ENCODE measurements around the gene HBA1. TPM values are rescaled to one million over a fixed set of nuclear protein-coding genes. Genes with fewer than 3 reads are reported as not detected.

HBA1 gene
- total RNA-seq, 2 experiments from 2014 or later = not detected

DNA sequence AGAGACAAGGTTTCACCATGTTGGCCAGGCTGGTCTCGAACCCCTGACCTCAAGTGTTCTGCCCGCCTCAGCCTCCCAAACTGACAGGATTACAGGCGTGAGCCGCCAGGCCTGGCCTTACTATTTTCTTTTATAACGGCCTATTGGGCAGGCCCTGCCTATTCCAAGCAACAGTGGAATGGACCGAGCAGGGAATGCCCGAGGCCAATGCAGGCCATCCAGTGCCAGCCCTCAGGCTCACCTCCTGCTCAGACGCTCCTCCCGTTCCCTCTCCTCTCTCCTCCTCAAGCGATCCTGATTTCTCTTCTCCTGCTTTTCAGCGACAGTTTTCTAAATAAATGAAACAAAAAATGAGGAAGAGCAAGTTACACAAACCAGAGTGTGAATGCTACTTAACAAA, 16.2 kb downstream of the HBA1 start:
- no peak for DNase-seq (ENCODE audit: low spot score)
- H3K36me3 ChIP-seq (ENCODE audit: insufficient read depth, low read length) = peaks cover 100% of the 10 kb centered on the region
- no peaks in the 10 kb centered on the region for H4K20me1 ChIP-seq (ENCODE audit: insufficient read depth, low read length)
- intact Hi-C loops (cut with micrococcal nuclease; ENCODE audit: unreplicated experiment) = no loop called here
- ChIA-PET CTCF (ENCODE audit: unreplicated experiment) (no interaction called here), POLR2A (interaction anchor here (0.7 kb wide), 1 partner anchor 178 kb away, joined by 3 read pairs; the partner anchor contains the start of gene MRPL28)
- H3K4me1 ChIP-seq (ENCODE audit: insufficient read depth, low read length, poor library complexity, severe bottlenecking) = no peaks in the 10 kb centered on the region
- TF ChIP-seq EZH2phosphoT487 (IDR thresholded peaks at IDR 0.05; ENCODE audit: borderline replicate concordance, low read depth, low read length) (no peak), CTCF (conservative IDR thresholded peaks at IDR 0.05; ENCODE audit: low read length) (no peak)
- no peak overlapping the region for H3K4me2 ChIP-seq (ENCODE audit: low read length)
- H3K9me2 ChIP-seq (ENCODE audit: insufficient read depth, low read length) = no peaks in the 10 kb centered on the region
- H2AFZ ChIP-seq (ENCODE audit: low read length) = no peak overlapping the region
- no peak overlapping the region for H3K4me3 ChIP-seq (ENCODE audit: low read depth, low read length, poor library complexity, severe bottlenecking)
- H3K9me3 ChIP-seq (ENCODE audit: low read length) = no peaks in the 10 kb centered on the region
- BruUV-seq (replicated peaks) = no TSS peak
- no peak overlapping the region for H3K27ac ChIP-seq (ENCODE audit: low read depth, low read length, poor library complexity, severe bottlenecking)
- no peaks in the 10 kb centered on the region for H3K79me2 ChIP-seq (ENCODE audit: insufficient read depth, low read depth, low read length)

- ChIA-PET CTCF (ENCODE audit: unreplicated experiment) (no interaction called here), POLR2A (no interaction called here)
- Histone ChIP-seq H3K9me3 (ENCODE audit: low read length) (no peaks in the 10 kb centered on the region), H3K9me2 (ENCODE audit: insufficient read depth, low read length) (no peaks in the 10 kb centered on the region), H2AFZ (ENCODE audit: low read length) (no peak overlapping the region), H3K4me1 (ENCODE audit: insufficient read depth, low read length, poor library complexity, severe bottlenecking) (no peaks in the 10 kb centered on the region), H3K36me3 (ENCODE audit: insufficient read depth, low read length) (peaks cover 99% of the 10 kb centered on the region), H4K20me1 (ENCODE audit: insufficient read depth, low read length) (no peaks in the 10 kb centered on the region), H3K27ac (ENCODE audit: low read depth, low read length, poor library complexity, severe bottlenecking) (no peak overlapping the region), H3K4me2 (ENCODE audit: low read length) (no peak overlapping the region), H3K4me3 (ENCODE audit: low read depth, low read length, poor library complexity, severe bottlenecking) (no peak overlapping the region), H3K79me2 (ENCODE audit: insufficient read depth, low read depth, low read length) (no peaks in the 10 kb centered on the region)
- TF ChIP-seq EZH2phosphoT487 (IDR thresholded peaks at IDR 0.05; ENCODE audit: borderline replicate concordance, low read depth, low read length) = no peak
- no peak for TF ChIP-seq CTCF (conservative IDR thresholded peaks at IDR 0.05; ENCODE audit: low read length)
- no peak for DNase-seq (ENCODE audit: low spot score)
- no TSS peak for BruUV-seq (replicated peaks)
- intact Hi-C loops (cut with micrococcal nuclease; ENCODE audit: unreplicated experiment) = no loop called here
Measured at GRCh38 chr16:193441-193840, 17.0 kb downstream of the HBA1 start.

DNA sequence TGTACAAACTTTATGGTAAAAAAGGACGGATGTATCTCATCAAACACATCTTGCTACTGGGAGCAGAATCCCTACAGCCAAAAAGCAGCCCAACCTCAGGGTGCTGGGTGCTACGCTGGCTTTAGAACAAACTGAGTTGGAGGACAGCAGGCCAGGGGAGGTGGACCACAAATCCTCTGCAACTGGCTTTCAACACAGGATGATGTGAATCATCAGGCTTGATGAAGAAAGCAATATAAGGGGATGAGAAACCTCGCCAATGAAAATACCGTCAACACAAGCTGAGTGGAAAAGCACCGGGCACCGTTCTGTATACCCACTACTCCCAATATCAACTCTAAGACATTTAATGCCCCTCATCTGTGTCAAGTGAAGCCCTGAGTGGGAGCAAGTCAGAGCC, 18.0 kb downstream of the HBA1 start:
- no peaks in the 10 kb centered on the region for H3K9me3 ChIP-seq (ENCODE audit: low read length)
- peaks cover 99% of the 10 kb centered on the region for H3K36me3 ChIP-seq (ENCODE audit: insufficient read depth, low read length)
- intact Hi-C loops (cut with micrococcal nuclease; ENCODE audit: unreplicated experiment) = no loop called here
- no TSS peak for BruUV-seq (replicated peaks)
- H3K4me1 ChIP-seq (ENCODE audit: insufficient read depth, low read length, poor library complexity, severe bottlenecking) = no peaks in the 10 kb centered on the region
- POLR2A ChIA-PET = interaction anchor here (0.6 kb wide), 1 partner anchor 9 kb away, joined by 3 read pairs; no protein-coding TSS in a partner anchor
- H3K4me2 ChIP-seq (ENCODE audit: low read length) = no peak overlapping the region
- H2AFZ ChIP-seq (ENCODE audit: low read length) = no peak overlapping the region
- no peak overlapping the region for H3K4me3 ChIP-seq (ENCODE audit: low read depth, low read length, poor library complexity, severe bottlenecking)
- H3K9me2 ChIP-seq (ENCODE audit: insufficient read depth, low read length) = no peaks in the 10 kb centered on the region
- no peaks in the 10 kb centered on the region for H4K20me1 ChIP-seq (ENCODE audit: insufficient read depth, low read length)
- CTCF ChIA-PET (ENCODE audit: unreplicated experiment) = no interaction called here
- no peaks in the 10 kb centered on the region for H3K79me2 ChIP-seq (ENCODE audit: insufficient read depth, low read depth, low read length)
- no peak overlapping the region for H3K27ac ChIP-seq (ENCODE audit: low read depth, low read length, poor library complexity, severe bottlenecking)
- no peak for DNase-seq (ENCODE audit: low spot score)
- TF ChIP-seq EZH2phosphoT487 (IDR thresholded peaks at IDR 0.05; ENCODE audit: borderline replicate concordance, low read depth, low read length) (no peak), CTCF (conservative IDR thresholded peaks at IDR 0.05; ENCODE audit: low read length) (no peak)
